ENCODE results near the gene DERA.
"Not testable (repeated sequence)": the region's sequence is repeated elsewhere in the genome, so short reads cannot be mapped to it uniquely, and the experiment has no call there.

The DERA gene

GRCh38 chr12:15910864-15911721 lies at the start of gene DERA:
Gene DERA, plus strand, starts transcription at chr12:15911332. Its CDS starts 52 bp downstream, at chr12:15911384.
- DNase-seq, result peak; percentile 82 to 86

GRCh38 chr12:15861404-15861803 lies 49.7 kb upstream of the DERA start:
- no peak for DNase-seq

- no peak for DNase-seq
Observed at GRCh38 chr12:15862840-15863239, 48.3 kb upstream of the DERA start.

- no peak for DNase-seq
Observed at GRCh38 chr12:15863372-15863771, 47.8 kb upstream of the DERA start.

- no peak for DNase-seq
Observed at GRCh38 chr12:15863984-15864383, 47.1 kb upstream of the DERA start.

- DNase-seq, result no peak
Observed at GRCh38 chr12:15868186-15868585, 42.9 kb upstream of the DERA start.

- no peak for DNase-seq
Observed at GRCh38 chr12:15873556-15873955, 37.6 kb upstream of the DERA start.

GRCh38 chr12:15874556-15875145 lies 36.5 kb upstream of the DERA start:
- DNase-seq, result not testable (repeated sequence)

- no peak for DNase-seq
Observed at GRCh38 chr12:15875863-15876262, 35.3 kb upstream of the DERA start.

GRCh38 chr12:15879413-15879812 lies 31.7 kb upstream of the DERA start:
- DNase-seq, result peak in 1 of 2 experiments; percentile 9

GRCh38 chr12:15880721-15881120 lies 30.4 kb upstream of the DERA start:
- peak in 1 of 2 experiments; percentile 62 for DNase-seq

- DNase-seq, result peak; percentile 96 to 98
Observed at GRCh38 chr12:15882118-15882971, 28.8 kb upstream of the DERA start, which contains the start of gene STRAP. Gene STRAP, plus strand, starts transcription at chr12:15882387. Its CDS starts 321 bp downstream, at chr12:15882708.

GRCh38 chr12:15883536-15883935 lies 27.6 kb upstream of the DERA start:
- no peak for DNase-seq

- peak; percentile 55 to 81 for DNase-seq
Observed at GRCh38 chr12:15886372-15887042, 24.6 kb upstream of the DERA start.

- no peak for DNase-seq
Observed at GRCh38 chr12:15887043-15887817, 23.9 kb upstream of the DERA start.

GRCh38 chr12:15892645-15893259 lies 18.4 kb upstream of the DERA start:
- no peak for DNase-seq

GRCh38 chr12:15893260-15893659 lies 17.9 kb upstream of the DERA start:
- no peak for DNase-seq

GRCh38 chr12:15896867-15897266 lies 14.3 kb upstream of the DERA start:
- DNase-seq, result no peak

- DNase-seq, result no peak
Observed at GRCh38 chr12:15897433-15897832, 13.7 kb upstream of the DERA start.

GRCh38 chr12:15899282-15899870 lies 11.8 kb upstream of the DERA start:
- peak; percentile 31 to 36 for DNase-seq

GRCh38 chr12:15904378-15904920 lies 6.7 kb upstream of the DERA start:
- no peak for DNase-seq
